GM21528 (cell line): ENCODE data around the gene OR10H2.
"Not testable (repeated sequence)": the region's sequence is repeated elsewhere in the genome, so short reads cannot be mapped to it uniquely, and the experiment has no call there.

Experiments
- ATAC-seq: cut with Tn5 transposase; IDR thresholded peaks from one replicate; pipeline ENCODE4 v1.9.1; 2021; ENCODE audit warnings: mild to moderate bottlenecking, moderate library complexity; ENCODE audit not compliant: unreplicated experiment, low FRiP score

OR10H2 gene

DNA sequence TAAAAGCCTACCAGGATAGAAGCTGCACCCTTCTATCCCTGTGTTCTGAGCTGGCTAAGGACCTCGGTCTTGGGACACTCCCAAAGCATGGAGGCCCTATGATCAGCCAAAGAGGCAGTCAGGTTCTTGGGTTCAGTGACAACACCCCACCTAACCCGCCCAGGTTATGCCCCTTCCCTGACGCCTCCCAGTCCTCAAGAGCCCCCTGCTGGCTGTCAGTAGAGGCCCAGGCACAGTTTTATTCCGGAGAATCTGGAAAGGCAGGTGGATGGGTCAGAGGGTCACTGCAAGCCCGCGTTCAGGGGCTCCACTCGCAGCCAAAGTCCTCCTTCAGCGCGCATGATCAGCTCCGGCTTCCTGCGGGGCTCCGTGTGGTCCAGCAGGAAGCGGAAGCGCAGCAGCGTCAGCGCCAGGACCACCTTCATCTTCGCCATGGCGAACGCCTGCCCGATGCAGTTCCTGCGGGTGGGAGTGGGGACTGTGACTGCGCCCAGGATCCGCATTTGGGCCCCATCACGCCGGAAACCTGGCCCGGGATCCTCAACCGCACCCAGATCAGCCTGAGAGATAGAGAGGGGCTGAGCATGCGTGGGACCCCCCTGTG is 32.2 kb downstream of the OR10H2 start:
- no peak for ATAC-seq

DNA sequence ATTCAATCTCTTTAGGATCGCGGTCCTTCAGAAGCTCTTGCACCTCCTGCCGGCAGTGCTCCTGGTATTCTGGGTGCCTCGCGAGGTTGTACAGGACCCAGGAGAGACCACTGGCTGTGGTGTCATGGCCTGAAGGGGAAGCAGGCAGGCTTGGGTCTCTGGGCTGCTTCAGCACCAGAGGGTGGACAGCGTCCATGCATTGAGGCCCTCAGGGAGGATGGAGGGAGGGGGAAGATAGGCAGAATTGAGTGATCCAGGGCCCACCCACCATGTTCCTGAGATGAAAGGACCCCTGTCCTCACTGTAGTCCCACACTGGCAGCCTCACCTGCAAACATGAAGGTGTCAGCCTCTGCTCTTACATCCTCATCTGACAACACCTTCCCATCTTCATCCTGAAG is 41.8 kb downstream of the OR10H2 start:
- ATAC-seq: no peak

DNA sequence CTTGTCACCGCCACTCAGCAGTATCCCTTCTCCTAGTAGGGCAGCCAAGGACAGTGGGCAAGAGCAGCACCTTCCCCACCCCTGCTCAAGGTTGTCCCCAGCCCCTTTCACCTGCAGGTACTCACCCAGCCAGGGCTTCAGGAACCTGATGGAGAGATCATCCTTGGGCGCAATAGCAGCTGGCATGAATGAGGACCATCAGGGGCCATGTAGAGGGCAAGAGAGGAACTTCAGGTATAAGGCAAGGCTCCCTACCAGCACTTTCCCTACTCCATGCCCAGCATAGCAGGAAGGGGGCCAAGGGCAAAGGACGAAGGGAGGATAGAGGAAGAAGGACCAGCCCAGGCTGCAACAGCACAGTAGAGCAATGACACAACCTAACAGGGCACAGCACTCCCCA is 46.3 kb downstream of the OR10H2 start:
- not testable (repeated sequence) for ATAC-seq

DNA sequence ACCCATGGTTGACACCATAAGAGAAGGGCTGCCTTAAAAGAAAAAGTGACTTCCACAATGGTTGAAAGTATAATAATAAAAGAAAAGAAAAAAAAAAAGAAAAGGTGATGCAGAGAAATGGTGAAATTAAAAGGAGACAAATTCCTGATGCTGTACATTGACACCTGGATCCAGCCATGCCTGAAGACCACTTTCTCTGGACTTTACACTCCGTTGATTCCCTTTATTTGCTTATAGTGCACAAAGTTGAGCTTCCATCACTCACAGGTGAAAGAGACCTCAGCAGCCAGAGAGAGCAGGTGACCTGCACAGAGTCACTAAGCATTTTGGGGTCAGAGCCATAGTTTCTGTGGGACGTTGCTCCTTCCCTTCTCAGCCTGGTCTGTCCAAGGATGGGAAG is 47.4 kb downstream of the OR10H2 start:
- no peak for ATAC-seq

DNA sequence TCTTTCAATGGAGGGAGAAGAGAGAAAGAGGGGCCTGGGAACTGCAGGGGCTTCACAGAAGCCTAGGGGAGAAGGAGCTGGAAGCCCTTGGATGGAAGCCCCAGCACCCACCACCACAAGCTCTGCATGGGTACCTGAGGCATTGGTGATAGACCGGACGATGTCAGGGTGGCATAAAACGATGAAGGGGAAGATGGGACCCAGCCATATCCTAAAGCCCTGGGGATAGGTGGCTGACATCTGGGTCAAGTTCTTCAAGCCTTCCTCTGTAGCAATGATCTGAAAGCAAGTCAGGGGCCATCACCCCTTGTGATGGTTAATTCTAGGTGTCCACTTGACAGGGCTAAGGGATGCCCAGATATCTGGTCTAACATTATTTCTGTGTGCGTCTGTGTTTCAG is 48.4 kb downstream of the OR10H2 start:
- no peak for ATAC-seq

DNA sequence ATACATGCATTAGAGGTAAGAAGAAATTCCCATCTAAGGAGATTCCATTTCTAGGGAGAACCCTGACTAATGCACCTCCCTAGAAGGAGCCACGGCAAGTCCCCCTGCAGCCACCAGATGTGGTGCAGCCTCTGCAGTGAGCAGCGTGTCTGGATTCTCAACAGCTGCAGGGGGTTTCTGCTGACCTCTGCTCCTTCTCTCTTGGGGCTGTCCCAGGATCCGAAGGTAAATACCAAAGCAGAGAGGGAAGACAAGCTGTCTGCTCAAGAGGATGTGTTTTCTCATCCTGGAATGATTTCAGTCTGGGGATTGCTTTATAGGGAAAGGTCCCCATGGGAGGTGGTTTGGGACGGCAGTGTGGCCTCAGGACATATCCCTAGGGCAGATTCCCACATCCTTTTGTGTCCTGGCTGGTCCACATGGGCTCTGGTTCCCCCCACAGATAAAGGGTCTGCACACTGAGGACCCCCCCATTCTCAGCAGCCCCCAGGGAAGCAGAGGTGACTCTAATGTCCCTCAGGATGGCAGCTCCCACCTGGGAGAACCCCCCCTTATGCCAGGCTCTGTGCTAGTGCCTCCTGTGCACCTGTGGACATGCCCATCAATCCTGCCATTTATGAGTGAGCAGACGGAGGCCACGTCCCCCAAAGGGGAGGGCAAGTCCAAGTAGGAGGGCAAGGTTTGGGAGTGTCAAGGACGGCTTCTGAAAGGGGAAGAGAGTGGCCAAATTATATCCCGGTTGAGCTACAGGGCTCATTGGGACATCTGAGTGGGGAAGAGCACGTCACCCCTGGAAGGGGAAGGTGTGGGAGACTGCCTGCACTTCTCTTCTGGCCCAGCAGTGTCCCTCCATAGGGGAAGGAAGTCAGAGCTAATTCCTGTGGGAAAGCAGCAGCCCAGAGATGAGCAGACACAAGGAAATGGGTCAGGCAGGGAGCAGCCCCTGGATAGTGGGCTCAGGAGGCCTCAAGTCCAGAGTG is 49.5 kb downstream of the OR10H2 start:
- ATAC-seq: no peak
